ENCODE results near the gene RANBP2.
A peak's percentile ranks its signal among the peaks of the same experiment; 100 is the strongest.

RANBP2 gene

GRCh38 chr2:108787216-108787541 is 67.9 kb downstream of the RANBP2 start:
- Histone ChIP-seq H3K36me3 (ENCODE audit: control insufficient read depth, insufficient read depth, low read length) (peaks cover 7% of the 10 kb centered on the region), H3K27ac (ENCODE audit: low read depth, low read length) (no peak overlapping the region), H3K27me3 (ENCODE audit: control insufficient read depth, insufficient read depth, low read length) (no peaks in the 10 kb centered on the region), H3K4me3 (ENCODE audit: low read length) (peak overlapping the region; percentile 92), H3K4me1 (ENCODE audit: control insufficient read depth, insufficient read depth, low read length) (peaks cover 3% of the 10 kb centered on the region), H3K9ac (ENCODE audit: low read length) (no peak overlapping the region)

- Histone ChIP-seq H3K4me3 (ENCODE audit: low read length) (no peak overlapping the region), H3K27ac (ENCODE audit: low read depth, low read length) (no peak overlapping the region), H3K4me1 (ENCODE audit: control insufficient read depth, insufficient read depth, low read length) (no peaks in the 10 kb centered on the region), H3K27me3 (ENCODE audit: control insufficient read depth, insufficient read depth, low read length) (no peaks in the 10 kb centered on the region), H3K9ac (ENCODE audit: low read length) (no peak overlapping the region), H3K36me3 (ENCODE audit: control insufficient read depth, insufficient read depth, low read length) (peaks cover 2% of the 10 kb centered on the region)
These were observed 83.9 kb downstream of the RANBP2 start for GRCh38 chr2:108803045-108803736.

GRCh38 chr2:108805032-108805431 is 85.8 kb downstream of the RANBP2 start:
- Histone ChIP-seq H3K36me3 (ENCODE audit: control insufficient read depth, insufficient read depth, low read length) (no peaks in the 10 kb centered on the region), H3K4me3 (ENCODE audit: low read length) (no peak overlapping the region), H3K4me1 (ENCODE audit: control insufficient read depth, insufficient read depth, low read length) (no peaks in the 10 kb centered on the region), H3K27ac (ENCODE audit: low read depth, low read length) (no peak overlapping the region), H3K9ac (ENCODE audit: low read length) (no peak overlapping the region), H3K27me3 (ENCODE audit: control insufficient read depth, insufficient read depth, low read length) (no peaks in the 10 kb centered on the region)

- H3K27ac ChIP-seq (ENCODE audit: low read depth, low read length), result no peak overlapping the region
- H3K9ac ChIP-seq (ENCODE audit: low read length), result no peak overlapping the region
- no peak overlapping the region for H3K4me3 ChIP-seq (ENCODE audit: low read length)
- H3K27me3 ChIP-seq (ENCODE audit: control insufficient read depth, insufficient read depth, low read length), result no peaks in the 10 kb centered on the region
- H3K36me3 ChIP-seq (ENCODE audit: control insufficient read depth, insufficient read depth, low read length), result no peaks in the 10 kb centered on the region
- no peaks in the 10 kb centered on the region for H3K4me1 ChIP-seq (ENCODE audit: control insufficient read depth, insufficient read depth, low read length)
These were observed 86.5 kb downstream of the RANBP2 start for GRCh38 chr2:108805782-108806181.

GRCh38 chr2:108806371-108807113 is 87.3 kb downstream of the RANBP2 start:
- Histone ChIP-seq H3K4me1 (ENCODE audit: control insufficient read depth, insufficient read depth, low read length) (no peaks in the 10 kb centered on the region), H3K4me3 (ENCODE audit: low read length) (no peak overlapping the region), H3K36me3 (ENCODE audit: control insufficient read depth, insufficient read depth, low read length) (no peaks in the 10 kb centered on the region), H3K9ac (ENCODE audit: low read length) (no peak overlapping the region), H3K27me3 (ENCODE audit: control insufficient read depth, insufficient read depth, low read length) (no peaks in the 10 kb centered on the region), H3K27ac (ENCODE audit: low read depth, low read length) (no peak overlapping the region)

- no peak overlapping the region for H3K9ac ChIP-seq (ENCODE audit: low read length)
- no peaks in the 10 kb centered on the region for H3K27me3 ChIP-seq (ENCODE audit: control insufficient read depth, insufficient read depth, low read length)
- no peak overlapping the region for H3K27ac ChIP-seq (ENCODE audit: low read depth, low read length)
- H3K4me1 ChIP-seq (ENCODE audit: control insufficient read depth, insufficient read depth, low read length), result no peaks in the 10 kb centered on the region
- no peaks in the 10 kb centered on the region for H3K36me3 ChIP-seq (ENCODE audit: control insufficient read depth, insufficient read depth, low read length)
- H3K4me3 ChIP-seq (ENCODE audit: low read length), result no peak overlapping the region
These were observed 90.7 kb downstream of the RANBP2 start for GRCh38 chr2:108809936-108810335.

- H3K36me3 ChIP-seq (ENCODE audit: control insufficient read depth, insufficient read depth, low read length), result no peaks in the 10 kb centered on the region
- no peaks in the 10 kb centered on the region for H3K4me1 ChIP-seq (ENCODE audit: control insufficient read depth, insufficient read depth, low read length)
- H3K27me3 ChIP-seq (ENCODE audit: control insufficient read depth, insufficient read depth, low read length), result no peaks in the 10 kb centered on the region
- H3K27ac ChIP-seq (ENCODE audit: low read depth, low read length), result no peak overlapping the region
- H3K4me3 ChIP-seq (ENCODE audit: low read length), result no peak overlapping the region
- H3K9ac ChIP-seq (ENCODE audit: low read length), result no peak overlapping the region
These were observed 92.0 kb downstream of the RANBP2 start for GRCh38 chr2:108810993-108811957.

- Histone ChIP-seq H3K27me3 (ENCODE audit: control insufficient read depth, insufficient read depth, low read length) (no peaks in the 10 kb centered on the region), H3K27ac (ENCODE audit: low read depth, low read length) (no peak overlapping the region), H3K36me3 (ENCODE audit: control insufficient read depth, insufficient read depth, low read length) (peaks cover 3% of the 10 kb centered on the region)
These were observed 94.5 kb downstream of the RANBP2 start for GRCh38 chr2:108813732-108814131.

GRCh38 chr2:108820482-108820881 is 101.2 kb downstream of the RANBP2 start:
- Histone ChIP-seq H3K9ac (ENCODE audit: low read length) (no peak overlapping the region), H3K27me3 (ENCODE audit: control insufficient read depth, insufficient read depth, low read length) (no peaks in the 10 kb centered on the region), H3K4me1 (ENCODE audit: control insufficient read depth, insufficient read depth, low read length) (no peaks in the 10 kb centered on the region), H3K27ac (ENCODE audit: low read depth, low read length) (no peak overlapping the region), H3K36me3 (ENCODE audit: control insufficient read depth, insufficient read depth, low read length) (peaks cover 3% of the 10 kb centered on the region), H3K4me3 (ENCODE audit: low read length) (no peak overlapping the region)

More at GRCh38 chr2:108813732-108814131, 94.5 kb downstream of the RANBP2 start:
- Histone ChIP-seq H3K4me3 (ENCODE audit: low read length) (no peak overlapping the region), H3K4me1 (ENCODE audit: control insufficient read depth, insufficient read depth, low read length) (no peaks in the 10 kb centered on the region), H3K9ac (ENCODE audit: low read length) (no peak overlapping the region)

GRCh38 chr2:108823286-108823685 is 104.0 kb downstream of the RANBP2 start:
- H3K36me3 ChIP-seq (ENCODE audit: control insufficient read depth, insufficient read depth, low read length), result no peaks in the 10 kb centered on the region
- H3K27me3 ChIP-seq (ENCODE audit: control insufficient read depth, insufficient read depth, low read length), result no peaks in the 10 kb centered on the region
- no peaks in the 10 kb centered on the region for H3K4me1 ChIP-seq (ENCODE audit: control insufficient read depth, insufficient read depth, low read length)
- H3K9ac ChIP-seq (ENCODE audit: low read length), result no peak overlapping the region
- no peak overlapping the region for H3K27ac ChIP-seq (ENCODE audit: low read depth, low read length)
- no peak overlapping the region for H3K4me3 ChIP-seq (ENCODE audit: low read length)

- Histone ChIP-seq H3K4me1 (ENCODE audit: control insufficient read depth, insufficient read depth, low read length) (no peaks in the 10 kb centered on the region), H3K9ac (ENCODE audit: low read length) (no peak overlapping the region), H3K4me3 (ENCODE audit: low read length) (no peak overlapping the region), H3K36me3 (ENCODE audit: control insufficient read depth, insufficient read depth, low read length) (no peaks in the 10 kb centered on the region), H3K27ac (ENCODE audit: low read depth, low read length) (no peak overlapping the region), H3K27me3 (ENCODE audit: control insufficient read depth, insufficient read depth, low read length) (no peaks in the 10 kb centered on the region)
These were observed 105.2 kb downstream of the RANBP2 start for GRCh38 chr2:108824316-108825070.

- Histone ChIP-seq H3K27ac (ENCODE audit: low read depth, low read length) (no peak overlapping the region), H3K9ac (ENCODE audit: low read length) (no peak overlapping the region), H3K4me1 (ENCODE audit: control insufficient read depth, insufficient read depth, low read length) (no peaks in the 10 kb centered on the region), H3K4me3 (ENCODE audit: low read length) (no peak overlapping the region), H3K36me3 (ENCODE audit: control insufficient read depth, insufficient read depth, low read length) (no peaks in the 10 kb centered on the region), H3K27me3 (ENCODE audit: control insufficient read depth, insufficient read depth, low read length) (no peaks in the 10 kb centered on the region)
These were observed 106.0 kb downstream of the RANBP2 start for GRCh38 chr2:108825254-108825653.

Measured in rectal smooth muscle tissue (tissue), 1 donor.